GM23338 (cell line): ENCODE data around the gene IRF2.

Source experiments
- CREB1 ChIP-seq: fragments of 250-450 bp; sonication (Bioruptor Pico); IDR thresholded peaks from 2 replicates; pipeline ENCODE4 v1.5.0; 2020; ENCODE audit warnings: low read depth, mild to moderate bottlenecking, moderate library complexity
- CTCF ChIP-seq, 2 experiments: fragments of 200-600 bp in 1 of 2; sonication (generic) in 1 of 2; conservative IDR thresholded peaks; 2 replicates each; pipeline versions ENCODE4 v1.5.1 to v1.6.1; 2016 to 2017; ENCODE audit warnings: antibody characterized with exemption in 2 of 2, low read depth in 2 of 2, mild to moderate bottlenecking in 2 of 2, moderate library complexity in 1 of 2
- REST ChIP-seq: IDR thresholded peaks from one replicate; pipeline ENCODE4 v1.6.1; 2018; ENCODE audit warnings: antibody characterized with exemption; ENCODE audit not compliant: unreplicated experiment

- TF ChIP-seq REST (no peak), CTCF (conservative IDR thresholded peaks at IDR 0.05; ENCODE audit: low read depth in 2 of 2) (no peak), CREB1 (CRISPR knock-in tag) (no peak)
These were observed 7.2 kb upstream of the IRF2 start for GRCh38 chr4:184481544-184481943.
